ENCODE measurements around the gene GPI.

GRCh38 chr19:34325181-34325580, 39.8 kb upstream of the GPI start:
- TF ChIP-seq EZH2phosphoT487 (IDR thresholded peaks at IDR 0.05; ENCODE audit: borderline replicate concordance, low read depth), result no peak
- no peak for TF ChIP-seq MAX (IDR thresholded peaks at IDR 0.05; ENCODE audit: low read depth)
- no peak for TF ChIP-seq SIN3A (IDR thresholded peaks at IDR 0.05; ENCODE audit: borderline replicate concordance, low read depth, low read length)
- TF ChIP-seq SMC3 (IDR thresholded peaks at IDR 0.05; ENCODE audit: low read depth, low read length), result no peak
- TF ChIP-seq CTCF (IDR thresholded peaks at IDR 0.05), result no peak
- TF ChIP-seq GABPA (IDR thresholded peaks at IDR 0.05; ENCODE audit: low read depth), result no peak
- TF ChIP-seq RXRA (IDR thresholded peaks at IDR 0.05; ENCODE audit: borderline replicate concordance, low read depth), result no peak
- TF ChIP-seq TEAD4 (IDR thresholded peaks at IDR 0.05; ENCODE audit: borderline replicate concordance, insufficient read depth), result no peak
